HG02610 (cell line): ENCODE data around the gene COIL.

Source experiments
- ATAC-seq: cut with Tn5 transposase; IDR thresholded peaks from one replicate; pipeline ENCODE4 v1.9.1; 2021; ENCODE audit warnings: mild to moderate bottlenecking, moderate library complexity; ENCODE audit not compliant: unreplicated experiment

The COIL gene

DNA sequence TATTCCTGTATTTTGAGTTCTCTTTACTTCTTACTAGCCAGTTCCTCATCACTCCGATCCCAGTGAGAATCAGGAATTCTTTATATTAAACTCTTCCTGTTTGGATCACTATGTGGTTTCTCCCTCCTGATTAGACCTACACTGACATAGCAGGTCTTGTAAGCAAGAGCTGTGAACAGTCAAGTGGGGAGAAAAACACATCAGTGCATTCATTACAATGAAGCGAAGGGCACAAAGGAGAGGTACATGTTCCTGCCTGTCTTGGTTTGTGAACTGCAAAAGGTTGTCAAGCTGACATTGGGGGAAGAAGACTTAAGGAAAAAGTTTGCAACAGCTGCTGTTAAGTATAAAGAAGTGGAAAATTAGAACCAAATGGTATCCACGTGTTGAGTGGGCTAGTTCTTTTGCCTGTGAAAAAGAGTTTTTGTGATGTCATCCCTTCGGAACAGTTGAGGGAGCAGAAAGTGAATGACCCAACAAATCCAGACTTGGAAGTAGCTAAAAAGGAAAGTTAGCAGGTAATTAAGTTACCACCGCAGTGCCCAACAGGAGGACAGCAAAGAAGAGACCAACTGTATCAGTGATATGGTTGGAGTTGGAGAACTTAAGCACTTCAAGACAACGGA lies 24.0 kb downstream of the COIL start:
- ATAC-seq: no peak

- no peak for ATAC-seq
Observed at GRCh38 chr17:56935461-56935860, 25.4 kb downstream of the COIL start.

DNA sequence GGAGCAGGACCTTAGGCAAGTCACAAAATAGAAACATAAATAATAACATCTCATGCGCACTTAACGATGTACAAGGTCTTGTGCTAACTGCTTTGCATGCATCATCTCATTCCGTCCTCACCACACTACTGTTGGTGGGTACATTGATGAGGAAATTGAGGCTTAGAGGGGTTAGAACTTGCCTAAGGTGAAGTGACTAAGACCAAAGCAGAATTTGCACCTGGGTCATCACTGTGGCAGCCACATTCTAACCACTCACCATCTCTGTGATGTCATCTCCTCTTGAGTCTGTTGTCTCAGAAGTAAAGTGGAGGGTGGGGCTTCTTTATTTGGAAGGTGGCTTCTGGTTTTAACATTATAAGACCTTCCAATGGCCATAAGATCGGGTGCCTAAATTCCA lies 26.6 kb downstream of the COIL start:
- no peak for ATAC-seq

DNA sequence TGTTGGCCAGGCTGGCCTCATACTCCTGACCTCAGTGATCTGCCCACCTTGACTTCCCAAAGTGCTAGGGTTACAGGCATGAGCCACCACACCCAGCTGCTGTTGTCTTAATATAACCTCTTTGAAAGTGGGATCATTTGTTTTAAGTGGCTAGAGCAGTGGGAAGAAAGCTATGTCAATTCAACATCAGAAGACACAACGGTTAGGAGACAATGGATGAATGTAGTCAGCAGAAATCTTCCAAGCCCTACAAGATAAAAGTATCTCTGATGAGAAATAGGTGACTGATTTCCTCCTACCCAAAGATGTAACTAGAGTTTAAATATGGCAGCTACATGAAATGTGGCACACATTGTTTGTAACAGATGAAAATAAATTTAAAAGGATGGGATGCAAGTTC lies 27.0 kb downstream of the COIL start:
- no peak for ATAC-seq

DNA sequence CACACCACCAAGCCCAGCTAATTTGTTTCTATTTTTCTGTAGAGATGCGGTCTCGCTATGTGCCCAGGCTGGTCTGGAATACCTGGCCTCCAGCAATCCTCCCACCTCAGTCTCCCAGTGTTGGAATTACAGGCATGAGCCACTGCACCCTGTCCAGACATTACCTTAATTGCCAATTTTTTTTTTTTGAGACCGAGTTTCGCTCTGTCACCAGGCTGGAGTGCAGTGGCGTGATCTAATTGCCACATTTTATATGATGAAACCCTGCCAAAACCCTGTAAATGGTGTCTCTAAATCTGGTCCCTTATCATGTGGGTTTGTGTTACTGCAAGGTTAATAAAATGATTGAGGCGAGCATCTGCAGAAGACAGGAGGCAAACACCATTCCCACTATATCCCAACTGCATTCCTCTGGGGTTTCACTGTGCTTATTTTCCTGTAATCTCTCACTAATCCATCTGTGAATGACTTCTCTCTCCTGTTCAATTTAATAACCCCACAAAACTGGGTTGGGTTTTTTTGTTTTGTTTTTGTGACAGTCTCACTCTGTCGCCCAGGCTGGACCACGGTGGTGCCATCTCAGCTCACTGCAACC lies 27.6 kb downstream of the COIL start:
- no peak for ATAC-seq

- no peak for ATAC-seq
Observed at GRCh38 chr17:56930739-56931337, 30.0 kb downstream of the COIL start.

- ATAC-seq: no peak
Observed at GRCh38 chr17:56929362-56929969, 31.4 kb downstream of the COIL start.

GRCh38 chr17:56928586-56928985 lies 32.3 kb downstream of the COIL start:
- no peak for ATAC-seq

- ATAC-seq: no peak
Observed at GRCh38 chr17:56926704-56927103, 34.1 kb downstream of the COIL start.

DNA sequence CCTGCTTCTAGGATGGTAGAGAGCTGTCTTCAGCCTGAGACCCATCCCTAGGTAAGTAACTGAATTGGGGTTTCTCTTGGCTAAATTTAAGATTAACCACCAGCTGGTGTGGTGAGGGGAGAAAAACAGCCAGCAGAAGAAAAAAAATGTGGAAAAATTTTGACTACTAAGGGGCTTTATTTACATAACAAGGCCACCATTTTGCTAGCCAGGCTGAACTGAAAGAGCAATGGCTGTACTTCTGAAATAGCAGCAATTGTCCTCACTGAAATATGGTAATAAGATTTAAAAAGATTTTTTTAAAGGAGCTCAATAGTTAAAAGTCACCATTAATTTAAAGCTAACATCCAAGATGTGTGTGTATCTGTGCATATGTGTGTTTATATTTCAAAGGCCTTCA lies 34.6 kb downstream of the COIL start:
- ATAC-seq: no peak

DNA sequence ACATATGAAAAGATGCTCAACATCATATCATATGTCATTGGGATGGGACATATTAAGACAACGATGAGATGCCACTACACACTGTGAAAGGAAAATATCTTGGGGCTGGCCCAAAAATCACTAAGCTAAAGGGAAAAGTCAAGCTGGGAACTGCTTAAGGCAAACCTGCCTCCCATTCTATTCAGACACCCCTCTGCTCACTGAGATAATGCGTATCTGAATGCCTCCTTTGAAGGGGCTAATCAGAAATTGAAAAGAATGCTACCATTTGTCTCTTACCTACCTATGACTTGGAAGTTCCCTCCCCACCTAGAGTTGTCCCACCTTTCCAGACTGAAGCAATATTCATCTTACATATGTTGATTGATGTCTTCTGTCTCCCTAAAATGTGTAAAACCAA lies 35.8 kb downstream of the COIL start:
- no peak for ATAC-seq

- no peak for ATAC-seq
Observed at GRCh38 chr17:56919717-56920116, 41.1 kb downstream of the COIL start.

- no peak for ATAC-seq
Observed at GRCh38 chr17:56918916-56919315, 41.9 kb downstream of the COIL start.

- no peak for ATAC-seq
Observed at GRCh38 chr17:56917559-56918296, 43.1 kb downstream of the COIL start.

GRCh38 chr17:56914581-56915273 lies 46.1 kb downstream of the COIL start:
- no peak for ATAC-seq

DNA sequence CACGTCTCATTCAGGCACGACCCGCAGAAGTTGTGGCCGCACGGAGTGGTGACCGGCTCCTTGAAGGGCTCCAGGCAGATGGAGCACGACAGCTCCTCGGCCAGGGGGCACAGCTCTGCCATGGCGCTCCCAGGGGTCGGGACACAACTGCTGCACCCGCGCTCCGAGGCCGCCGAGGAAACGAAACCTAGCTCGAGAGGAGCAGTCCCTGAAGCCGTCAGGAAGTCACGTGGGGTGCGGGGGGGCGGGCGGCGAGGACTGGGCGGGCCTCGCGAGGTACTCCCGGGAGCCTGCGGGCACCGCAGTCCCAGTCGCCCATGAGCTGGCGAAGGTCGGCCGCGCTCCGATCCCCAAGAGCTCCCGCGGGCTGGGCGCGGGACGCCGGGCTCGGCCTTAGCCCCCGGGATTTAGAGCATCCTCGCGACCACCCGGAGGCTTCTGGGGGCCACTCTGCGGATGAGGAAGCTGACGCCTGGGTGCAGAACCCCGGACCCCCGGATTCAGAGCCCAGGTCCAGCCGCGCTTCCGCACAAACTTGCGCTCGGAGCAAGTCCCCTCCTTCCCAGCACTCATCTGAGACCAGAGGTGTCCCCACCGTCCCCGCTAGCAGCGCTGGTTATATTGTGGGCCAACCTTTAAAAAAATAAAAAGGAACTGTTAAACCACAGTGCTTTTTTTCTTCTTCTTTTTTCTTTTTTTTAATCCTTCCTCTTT lies 46.8 kb downstream of the COIL start, which contains the start of gene TRIM25:
Gene TRIM25 (minus strand): TSS at position 183 of the 714 bp plus-strand sequence. CDS start 61 bp downstream, at position 122.
- ATAC-seq: peak; percentile 76

- peak; percentile 29 for ATAC-seq
Observed at GRCh38 chr17:56913353-56913866, 47.4 kb downstream of the COIL start.

- no peak for ATAC-seq
Observed at GRCh38 chr17:56913000-56913311, 47.9 kb downstream of the COIL start.

GRCh38 chr17:56912105-56912999 lies 48.5 kb downstream of the COIL start:
- no peak for ATAC-seq
